ENCODE results near the gene ATP2C2.

GRCh38 chr16:84434800-84435199, 66.5 kb downstream of the ATP2C2 start:
- TF ChIP-seq MAX (IDR thresholded peaks at IDR 0.05; ENCODE audit: low read depth, low read length), result no peak
- no peak for TF ChIP-seq CTCF (IDR thresholded peaks at IDR 0.05; ENCODE audit: low read depth, low read length)
- TF ChIP-seq MYC (IDR thresholded peaks at IDR 0.05; ENCODE audit: low read depth, low read length), result no peak
